Esophagus (tissue), 2 donors: ENCODE data around the gene CCNT1. TPM values are rescaled to one million over a fixed set of nuclear protein-coding genes. Genes with fewer than 3 reads are reported as not detected.
A peak's percentile ranks its signal among the peaks of the same experiment; 100 is the strongest.

Source experiments
- H3K27ac ChIP-seq, 2 donors: one replicate each; pipeline ENCODE4 v1.5.1; 2013; ENCODE audit warnings: low read depth in 2 of 2, mild to moderate bottlenecking in 2 of 2, inconsistent platforms in 1 of 2, low read length in 1 of 2, moderate library complexity in 1 of 2
- H3K27me3 ChIP-seq, 2 donors: one replicate each; pipeline ENCODE4 v1.6.1; 2013; ENCODE audit warnings: low read length in 2 of 2, control low read depth in 1 of 2, mild to moderate bottlenecking in 1 of 2; ENCODE audit not compliant: insufficient read depth in 2 of 2, control insufficient read depth in 1 of 2
- H3K36me3 ChIP-seq, 2 donors: one replicate each; pipeline ENCODE4 v1.6.1; 2013; ENCODE audit warnings: low read length in 1 of 2; ENCODE audit not compliant: control insufficient read depth in 2 of 2, insufficient read depth in 2 of 2
- H3K4me1 ChIP-seq, 2 donors: one replicate each; pipeline ENCODE4 v1.6.1; 2013; ENCODE audit warnings: low read length in 1 of 2; ENCODE audit not compliant: control insufficient read depth in 2 of 2, insufficient read depth in 2 of 2
- H3K4me3 ChIP-seq, 2 donors: one replicate each; pipeline ENCODE4 v1.5.1; 2013; ENCODE audit warnings: low read length in 2 of 2, mild to moderate bottlenecking in 2 of 2, low read depth in 1 of 2, moderate library complexity in 1 of 2
- H3K9me3 ChIP-seq, 2 donors: one replicate each; pipeline ENCODE4 v1.6.1; 2013; ENCODE audit warnings: mild to moderate bottlenecking in 2 of 2, low read depth in 1 of 2, low read length in 1 of 2, moderate library complexity in 1 of 2; ENCODE audit not compliant: control insufficient read depth in 2 of 2, insufficient read depth in 1 of 2
- WGBS, 2 donors: extraction: QIAGEN DNeasy Blood & Tissue Kit; methylation state at CpG; one replicate each; pipeline ENCODE4 v1.1.7; 2013; 5-methylcytosine and 5-hydroxymethylcytosine counted together
- polyA plus RNA-seq, 2 donors: library from polyadenylated mRNA; stranded (reverse); fragments of 200-250 nt; gene quantifications; one replicate each; pipeline ENCODE4 v1.2.3, GENCODE V29; 2013
- donor health status: healthy with polysubstance abuse.
- donor health status: Bipolar disorder and iron deficiency.

Gene CCNT1
- polyA plus RNA-seq = 1 to 10 TPM; 3.2 to 3.6 TPM

GRCh38 chr12:48716493-48717251 lies at the start of gene CCNT1:
Gene CCNT1 (minus strand): TSS chr12:48716707. CDS start chr12:48716675, 32 bp downstream.
- Histone ChIP-seq H3K27ac (peak within 1 kb of the TSS; percentile 90 to 98), H3K4me1 (peaks cover 0 to 4% of the 10 kb centered on the region in 2 donors), H3K27me3 (no peaks in the 10 kb centered on the region), H3K4me3 (peak within 1 kb of the TSS; percentile 74 to 95), H3K36me3 (no peaks in the 10 kb centered on the region), H3K9me3 (no peaks in the 10 kb centered on the region)
- WGBS, 2 donors = 0% methylated on average over 61 of the region's 61 CpGs

- Histone ChIP-seq H3K36me3 (peaks cover 2 to 8% of the 10 kb centered on the region in 2 donors), H3K27me3 (no peaks in the 10 kb centered on the region), H3K4me3 (no peak overlapping the region), H3K4me1 (peaks cover 0 to 4% of the 10 kb centered on the region in 2 donors), H3K9me3 (no peaks in the 10 kb centered on the region), H3K27ac (no peak overlapping the region)
- WGBS, 2 donors = 59 to 72% methylated on average over 5 of the region's 5 CpGs
These were observed 49.3 kb upstream of the CCNT1 start for GRCh38 chr12:48765753-48766162.

- H3K27ac ChIP-seq = no peak overlapping the region
- 57 to 63% methylated on average over 2 of the region's 2 CpGs for WGBS, 2 donors
- peaks cover 0 to 4% of the 10 kb centered on the region in 2 donors for H3K4me1 ChIP-seq
These were observed 48.0 kb upstream of the CCNT1 start for GRCh38 chr12:48764521-48764920.

GRCh38 chr12:48758737-48759136 lies 42.2 kb upstream of the CCNT1 start:
- no peaks in the 10 kb centered on the region for H3K27me3 ChIP-seq
- no peak overlapping the region for H3K27ac ChIP-seq
- H3K36me3 ChIP-seq = no peaks in the 10 kb centered on the region
- no peaks in the 10 kb centered on the region for H3K4me1 ChIP-seq
- H3K9me3 ChIP-seq = no peaks in the 10 kb centered on the region
- H3K4me3 ChIP-seq = no peak overlapping the region

More at GRCh38 chr12:48764521-48764920, 48.0 kb upstream of the CCNT1 start:
- H3K27me3 ChIP-seq = no peaks in the 10 kb centered on the region
- H3K4me3 ChIP-seq = no peak overlapping the region
- H3K9me3 ChIP-seq = no peaks in the 10 kb centered on the region
- H3K36me3 ChIP-seq = peaks cover 0 to 6% of the 10 kb centered on the region in 2 donors

- Histone ChIP-seq H3K36me3 (no peaks in the 10 kb centered on the region), H3K4me3 (no peak overlapping the region), H3K27ac (no peak overlapping the region), H3K4me1 (no peaks in the 10 kb centered on the region), H3K9me3 (no peaks in the 10 kb centered on the region), H3K27me3 (no peaks in the 10 kb centered on the region)
- WGBS, 2 donors = 74 to 76% methylated on average over 4 of the region's 4 CpGs
These were observed 41.7 kb upstream of the CCNT1 start for GRCh38 chr12:48758186-48758585.

GRCh38 chr12:48750769-48751356 lies 34.4 kb upstream of the CCNT1 start:
- no peak overlapping the region for H3K4me3 ChIP-seq
- no peak overlapping the region for H3K27ac ChIP-seq
- WGBS, 2 donors = 47 to 49% methylated on average over 2 of the region's 2 CpGs
- no peaks in the 10 kb centered on the region for H3K4me1 ChIP-seq
- H3K36me3 ChIP-seq = no peaks in the 10 kb centered on the region
- no peaks in the 10 kb centered on the region for H3K9me3 ChIP-seq
- H3K27me3 ChIP-seq = no peaks in the 10 kb centered on the region

GRCh38 chr12:48750215-48750614 lies 33.7 kb upstream of the CCNT1 start:
- Histone ChIP-seq H3K27me3 (no peaks in the 10 kb centered on the region), H3K27ac (no peak overlapping the region), H3K9me3 (no peaks in the 10 kb centered on the region), H3K4me1 (no peaks in the 10 kb centered on the region), H3K4me3 (no peak overlapping the region), H3K36me3 (no peaks in the 10 kb centered on the region)
- 96 to 100% methylated on average over 1 of the region's 1 CpG for WGBS, 2 donors

- 80 to 83% methylated on average over 9 of the region's 9 CpGs for WGBS, 2 donors
- Histone ChIP-seq H3K36me3 (no peaks in the 10 kb centered on the region), H3K4me1 (no peaks in the 10 kb centered on the region), H3K27me3 (no peaks in the 10 kb centered on the region), H3K4me3 (no peak overlapping the region), H3K27ac (no peak overlapping the region), H3K9me3 (no peaks in the 10 kb centered on the region)
These were observed 27.9 kb upstream of the CCNT1 start for GRCh38 chr12:48744251-48745008.

GRCh38 chr12:48739618-48740269 lies 23.2 kb upstream of the CCNT1 start:
- WGBS, 2 donors = 33 to 43% methylated on average over 5 of the region's 5 CpGs
- no peaks in the 10 kb centered on the region for H3K36me3 ChIP-seq
- no peak overlapping the region for H3K27ac ChIP-seq
- H3K4me1 ChIP-seq = no peaks in the 10 kb centered on the region
- no peak overlapping the region for H3K4me3 ChIP-seq
- no peaks in the 10 kb centered on the region for H3K9me3 ChIP-seq
- H3K27me3 ChIP-seq = no peaks in the 10 kb centered on the region
